ENCODE data around the gene FAM193A.
"Not testable (repeated sequence)": the region's sequence is repeated elsewhere in the genome, so short reads cannot be mapped to it uniquely, and the experiment has no call there.

Gene FAM193A

GRCh38 chr4:2507259-2507658, 29.2 kb upstream of the FAM193A start:
- TF ChIP-seq CTCF (IDR thresholded peaks at IDR 0.05; ENCODE audit: low read length, missing control alignments) = no peak
- H3K4me3 ChIP-seq (replicated peaks; ENCODE audit: low read depth, low read length) = no peak overlapping the region

GRCh38 chr4:2507855-2508254, 28.6 kb upstream of the FAM193A start:
- H3K4me3 ChIP-seq (replicated peaks; ENCODE audit: low read depth, low read length) = no peak overlapping the region
- DNase-seq (ENCODE audit: low read depth) = no peak
- no peak for TF ChIP-seq CTCF (IDR thresholded peaks at IDR 0.05; ENCODE audit: low read length, missing control alignments)

More at GRCh38 chr4:2507259-2507658, 29.2 kb upstream of the FAM193A start:
- no peak for DNase-seq (ENCODE audit: low read depth)

GRCh38 chr4:2510351-2511259, 25.8 kb upstream of the FAM193A start:
- DNase-seq (ENCODE audit: low read depth) = no peak
- no peak overlapping the region for H3K4me3 ChIP-seq (replicated peaks; ENCODE audit: low read depth, low read length)
- no peak for TF ChIP-seq CTCF (IDR thresholded peaks at IDR 0.05; ENCODE audit: low read length, missing control alignments)

GRCh38 chr4:2511645-2512131, 24.8 kb upstream of the FAM193A start:
- H3K4me3 ChIP-seq (replicated peaks; ENCODE audit: low read depth, low read length) = no peak overlapping the region
- no peak for DNase-seq (ENCODE audit: low read depth)
- no peak for TF ChIP-seq CTCF (IDR thresholded peaks at IDR 0.05; ENCODE audit: low read length, missing control alignments)

GRCh38 chr4:2512396-2513135, 23.9 kb upstream of the FAM193A start:
- no peak for DNase-seq (ENCODE audit: low read depth)
- H3K4me3 ChIP-seq (replicated peaks; ENCODE audit: low read depth, low read length) = no peak overlapping the region
- TF ChIP-seq CTCF (IDR thresholded peaks at IDR 0.05; ENCODE audit: low read length, missing control alignments) = no peak

- not testable (repeated sequence) for H3K4me3 ChIP-seq (replicated peaks; ENCODE audit: low read depth, low read length)
Observed at GRCh38 chr4:2514193-2514592, 22.3 kb upstream of the FAM193A start.

GRCh38 chr4:2514944-2515343, 21.5 kb upstream of the FAM193A start:
- not testable (repeated sequence) for DNase-seq (ENCODE audit: low read depth); H3K4me3 ChIP-seq (replicated peaks; ENCODE audit: low read depth, low read length)

More at GRCh38 chr4:2514193-2514592, 22.3 kb upstream of the FAM193A start:
- not testable (repeated sequence) for DNase-seq (ENCODE audit: low read depth)
